ENCODE data around the gene STK4.

The STK4 gene

GRCh38 chr20:45091366-45091765 is 125.1 kb downstream of the STK4 start:
- DNase-seq = no peak

- DNase-seq = no peak
Observed at GRCh38 chr20:45092898-45093297, 126.6 kb downstream of the STK4 start.

GRCh38 chr20:45094201-45094600 is 127.9 kb downstream of the STK4 start:
- DNase-seq = no peak

GRCh38 chr20:45094864-45095574 is 128.7 kb downstream of the STK4 start:
- no peak for DNase-seq

GRCh38 chr20:45095805-45096238 is 129.5 kb downstream of the STK4 start:
- peak; percentile 87 for DNase-seq

- DNase-seq = no peak
Observed at GRCh38 chr20:45096781-45097180, 130.5 kb downstream of the STK4 start.

GRCh38 chr20:45097485-45098102 is 131.3 kb downstream of the STK4 start:
- DNase-seq = peak; percentile 78

- peak; percentile 55 for DNase-seq
Observed at GRCh38 chr20:45098103-45098773, 131.9 kb downstream of the STK4 start.

GRCh38 chr20:45100563-45101245 is 134.4 kb downstream of the STK4 start, which contains the start of gene KCNS1:
Gene KCNS1 (minus strand): TSS chr20:45101127. CDS start chr20:45099236, 1,891 bp downstream.
- peak; percentile 23 for DNase-seq

GRCh38 chr20:45101333-45101850 is 135.1 kb downstream of the STK4 start:
- DNase-seq = no peak

GRCh38 chr20:45103072-45103471 is 136.8 kb downstream of the STK4 start:
- DNase-seq = no peak

GRCh38 chr20:45104786-45105185 is 138.5 kb downstream of the STK4 start:
- no peak for DNase-seq

- no peak for DNase-seq
Observed at GRCh38 chr20:45105317-45105716, 139.0 kb downstream of the STK4 start.

GRCh38 chr20:45109634-45110033 is 143.3 kb downstream of the STK4 start:
- DNase-seq = no peak

GRCh38 chr20:45110301-45110700 is 144.0 kb downstream of the STK4 start:
- DNase-seq = no peak

GRCh38 chr20:45111285-45111684 is 145.0 kb downstream of the STK4 start:
- no peak for DNase-seq

GRCh38 chr20:45111799-45112471 is 145.6 kb downstream of the STK4 start:
- DNase-seq = peak; percentile 43

- DNase-seq = no peak
Observed at GRCh38 chr20:45112754-45113153, 146.4 kb downstream of the STK4 start.

- DNase-seq = no peak
Observed at GRCh38 chr20:45113865-45114264, 147.6 kb downstream of the STK4 start.

GRCh38 chr20:45114465-45115385 is 148.4 kb downstream of the STK4 start, which contains the start of gene WFDC5:
Gene WFDC5 (minus strand): TSS chr20:45115174. CDS start chr20:45115083, 91 bp downstream.
- no peak for DNase-seq

GRCh38 chr20:45115386-45115774 is 149.1 kb downstream of the STK4 start:
- DNase-seq = no peak
